Retinal pigment epithelial cell (primary cell): ENCODE measurements around the gene ITGB8.

ENCODE experiments used
- DNase-seq: peaks from one replicate; pipeline ENCODE4 v3.0.0-alpha.2; 2010; ENCODE audit warnings: low read depth
- H3K4me3 ChIP-seq: 2 replicates; pipeline ENCODE4 v1.5.1; 2011; ENCODE audit warnings: mild to moderate bottlenecking, low read length, control low read depth, moderate library complexity
- CTCF ChIP-seq: conservative IDR thresholded peaks from 2 replicates; pipeline ENCODE4 v1.5.1; 2011; ENCODE audit warnings: low read depth, low read length, control low read depth, inconsistent platforms

The ITGB8 gene

DNA sequence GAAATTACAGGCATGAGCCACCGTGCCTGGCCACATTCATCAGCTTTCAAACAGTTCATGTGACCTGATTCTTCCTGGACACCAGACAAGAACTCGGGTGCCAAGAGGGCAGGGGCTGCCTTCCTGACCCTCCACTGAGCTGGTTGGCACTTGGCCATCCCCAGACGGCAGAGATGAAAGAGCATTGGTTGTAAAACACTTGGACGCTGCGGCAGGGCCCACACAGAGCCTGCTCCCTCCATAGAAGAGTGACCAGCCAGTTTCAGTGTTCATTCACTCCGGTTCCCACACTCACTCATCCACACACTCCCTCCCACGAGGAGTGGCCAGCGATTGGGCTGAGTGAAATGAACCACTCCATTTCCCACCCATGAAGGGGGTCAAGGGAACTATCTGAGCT lies 112.3 kb downstream of the ITGB8 start:
- no peak overlapping the region for H3K4me3 ChIP-seq
- no peak for TF ChIP-seq CTCF
- no peak for DNase-seq

GRCh38 chr7:20444030-20444800 lies 113.5 kb downstream of the ITGB8 start:
- TF ChIP-seq CTCF: no peak
- DNase-seq: peak; percentile 50
- H3K4me3 ChIP-seq: no peak overlapping the region

- no peak for TF ChIP-seq CTCF
- no peak for DNase-seq
- no peak overlapping the region for H3K4me3 ChIP-seq
These were observed 116.4 kb downstream of the ITGB8 start for GRCh38 chr7:20447021-20447650.

DNA sequence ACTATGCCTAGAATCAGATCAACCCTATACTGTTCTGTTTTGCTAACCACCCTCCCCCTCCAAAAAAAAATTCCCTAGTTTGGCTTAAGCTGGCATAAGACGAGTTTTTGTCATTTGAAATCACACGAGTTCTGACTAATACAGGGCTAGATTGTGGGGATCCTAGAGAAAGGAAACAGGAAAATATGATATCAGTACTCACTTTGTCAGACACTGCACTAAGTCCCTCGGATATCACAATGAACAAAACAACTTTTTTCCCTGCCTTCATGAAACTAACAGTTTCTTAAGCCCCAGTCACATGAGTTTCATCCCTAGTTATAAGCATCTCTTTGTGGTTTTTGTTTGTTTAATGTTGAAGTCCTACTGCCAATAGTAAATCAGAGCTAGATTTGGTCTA lies 118.5 kb downstream of the ITGB8 start:
- H3K4me3 ChIP-seq: no peak overlapping the region
- DNase-seq: no peak
- no peak for TF ChIP-seq CTCF

DNA sequence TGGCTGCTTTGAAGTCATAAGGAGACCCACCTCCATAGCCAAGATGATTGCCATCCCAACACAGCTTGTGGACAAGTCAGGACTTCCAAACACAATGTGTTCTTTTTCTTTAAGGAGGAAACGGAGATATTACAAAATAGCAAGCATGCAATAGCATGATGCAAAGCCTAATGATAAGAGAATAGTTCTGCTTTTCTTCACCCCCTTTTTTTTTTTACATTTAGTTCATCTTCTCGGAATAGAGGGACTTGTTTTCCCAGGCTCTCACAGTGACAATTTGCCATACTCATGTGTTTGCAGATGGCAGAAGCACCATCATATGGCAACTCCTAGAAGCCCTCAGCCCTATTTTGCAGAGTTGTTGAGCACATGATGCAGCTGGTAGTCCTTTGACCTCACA lies 119.8 kb downstream of the ITGB8 start:
- no peak overlapping the region for H3K4me3 ChIP-seq
- no peak for DNase-seq
- TF ChIP-seq CTCF: no peak

DNA sequence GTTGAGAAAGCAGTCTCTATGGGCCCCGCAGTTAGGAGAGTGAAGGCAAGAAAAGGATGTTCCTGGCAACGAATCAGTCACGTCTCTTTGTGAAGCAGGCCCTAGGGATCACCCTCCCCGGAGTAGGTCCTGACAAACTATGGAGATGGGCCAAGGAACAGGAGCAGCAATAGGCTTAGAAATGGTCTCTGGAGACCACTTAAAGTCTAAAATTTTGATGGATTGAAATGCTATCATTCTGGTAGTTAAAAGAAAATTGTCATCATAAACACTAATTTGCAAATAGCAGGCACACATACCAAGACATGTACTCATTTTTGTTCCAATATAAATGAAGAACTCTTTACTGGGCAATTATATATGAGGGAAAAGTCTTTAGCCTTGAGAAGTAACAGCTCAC lies 123.5 kb downstream of the ITGB8 start:
- no peak overlapping the region for H3K4me3 ChIP-seq
- TF ChIP-seq CTCF: no peak
- DNase-seq: no peak

DNA sequence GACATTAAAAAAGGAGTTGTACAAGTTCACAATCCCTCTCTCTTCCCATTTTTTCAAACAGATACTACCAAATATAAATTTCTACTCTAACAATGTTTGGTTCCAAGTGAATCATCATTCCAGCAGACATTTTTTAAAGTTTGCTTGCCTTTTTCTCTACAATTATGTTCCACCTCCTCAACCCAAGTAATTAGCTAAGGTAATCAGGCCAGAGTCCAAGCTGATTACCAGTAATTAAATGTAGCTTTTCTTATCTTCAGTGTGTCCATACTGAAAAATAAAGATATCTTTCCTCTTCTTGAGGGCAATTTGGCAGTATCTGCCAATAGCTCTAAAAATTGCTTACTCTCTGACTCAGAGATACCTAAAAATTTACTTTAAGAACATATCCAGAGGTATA lies 126.0 kb downstream of the ITGB8 start:
- no peak overlapping the region for H3K4me3 ChIP-seq
- DNase-seq: no peak
- TF ChIP-seq CTCF: no peak
